Stimulated activated CD4-positive, alpha-beta T cell treated with anti-CD3 and anti-CD28 coated beads, TNF-alpha, amount 100 ng/mL, for 1 hour (primary cell): ENCODE results near the gene SLC17A4.
"Not testable (repeated sequence)": the region's sequence is repeated elsewhere in the genome, so short reads cannot be mapped to it uniquely, and the experiment has no call there.

Source experiments
- DNase-seq, 3 donors: peaks; one replicate each; pipeline ENCODE4 v3.0.0-alpha.2; 2020; ENCODE audit warnings: low read depth in 3 of 3, low spot score in 1 of 3

The SLC17A4 gene

GRCh38 chr6:25754535-25754934 is at the start of gene SLC17A4:
TSS of gene SLC17A4 (plus strand) at chr6:25754742. CDS start at chr6:25761963, 7,221 bp downstream.
- DNase-seq: no peak

DNA sequence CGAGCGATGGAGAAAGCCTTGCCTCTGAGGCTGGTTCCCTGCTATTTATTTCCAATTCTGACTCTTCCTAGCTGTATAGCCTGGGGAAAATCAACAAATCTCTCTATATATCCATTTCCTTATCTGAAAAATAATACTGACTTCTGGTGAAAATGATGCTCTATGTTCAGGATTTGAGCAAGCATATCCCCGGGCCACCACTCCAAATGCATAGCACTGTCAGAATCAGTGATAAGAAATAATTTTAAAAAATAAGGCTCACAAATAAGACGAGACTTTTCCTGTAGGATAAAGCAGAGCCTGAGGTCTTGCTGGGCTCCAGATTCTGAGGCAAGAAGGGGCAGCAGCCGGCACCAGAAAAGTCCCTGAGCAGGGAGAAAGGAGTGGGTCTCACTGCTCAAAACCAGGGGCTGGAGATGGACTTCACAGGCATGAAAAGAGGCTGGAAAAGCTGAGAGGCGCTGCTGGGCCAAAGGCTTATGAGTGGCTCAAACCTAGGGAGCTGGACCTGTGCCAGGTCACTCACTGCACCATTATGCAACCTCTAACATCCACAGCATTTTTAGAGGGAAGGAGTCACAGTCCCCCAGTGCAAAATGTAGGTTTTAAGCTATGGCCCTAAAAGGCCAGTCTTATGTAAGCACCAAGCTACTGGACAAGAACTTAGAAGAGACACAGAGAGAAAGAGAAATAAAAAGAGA is 48.1 kb upstream of the SLC17A4 start:
- no peak for DNase-seq

DNA sequence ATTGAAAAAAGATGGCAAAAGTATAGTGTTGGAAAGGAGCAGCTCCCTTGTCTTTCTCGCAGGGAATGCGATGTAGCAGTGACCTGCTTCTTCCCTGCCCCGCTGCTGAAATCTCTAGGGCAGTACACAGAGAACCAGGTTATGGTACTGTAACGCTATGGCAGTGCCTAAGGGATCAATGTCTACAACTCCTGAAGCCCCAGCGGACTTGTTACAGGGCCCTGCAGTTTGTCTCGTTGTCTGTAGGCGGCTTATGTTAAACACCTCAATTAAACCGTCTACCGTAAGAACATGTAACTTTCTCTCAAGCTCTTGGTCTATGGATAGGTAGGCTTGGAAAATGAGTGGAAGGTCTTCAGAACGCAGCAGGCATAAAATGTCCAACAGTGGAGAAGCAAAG is 44.8 kb upstream of the SLC17A4 start:
- DNase-seq: no peak

DNA sequence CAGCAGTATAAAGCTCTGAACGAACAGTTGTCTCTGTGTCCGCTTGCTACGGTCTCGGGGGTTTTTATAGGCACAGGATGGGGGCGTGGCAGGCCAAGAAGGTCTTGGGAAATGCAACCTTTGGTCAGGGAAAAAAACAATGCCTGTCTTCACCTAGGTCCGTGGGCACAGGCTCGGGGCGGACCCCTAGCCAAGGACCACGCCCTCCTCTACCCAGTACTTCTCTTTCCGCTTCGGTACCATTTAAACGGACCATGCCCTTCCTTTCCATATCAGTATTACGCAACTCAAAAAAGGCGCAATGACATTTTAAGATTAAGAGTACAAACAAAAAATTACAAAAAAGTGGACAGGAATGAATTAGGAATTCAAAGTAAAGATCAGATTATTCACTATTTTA is 44.3 kb upstream of the SLC17A4 start:
- no peak for DNase-seq

DNA sequence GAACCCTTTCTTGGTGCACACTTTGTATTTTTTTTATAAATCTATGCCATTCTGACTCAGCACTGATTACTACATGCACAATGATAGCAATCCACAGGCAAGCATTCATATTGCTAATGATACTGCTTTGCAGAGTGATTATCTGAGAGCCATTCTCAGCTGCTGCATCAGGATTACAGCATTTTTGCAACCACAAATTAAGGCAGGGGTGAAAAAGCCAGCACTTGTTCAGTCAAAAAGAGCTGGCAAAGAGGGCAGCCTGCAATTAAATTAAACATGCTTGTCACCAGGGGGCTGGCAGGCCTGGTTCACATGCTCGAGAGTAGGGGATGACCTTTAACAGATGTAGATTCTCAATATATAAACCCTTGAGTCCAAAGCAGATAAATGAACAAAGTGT is 40.7 kb upstream of the SLC17A4 start:
- no peak for DNase-seq

DNA sequence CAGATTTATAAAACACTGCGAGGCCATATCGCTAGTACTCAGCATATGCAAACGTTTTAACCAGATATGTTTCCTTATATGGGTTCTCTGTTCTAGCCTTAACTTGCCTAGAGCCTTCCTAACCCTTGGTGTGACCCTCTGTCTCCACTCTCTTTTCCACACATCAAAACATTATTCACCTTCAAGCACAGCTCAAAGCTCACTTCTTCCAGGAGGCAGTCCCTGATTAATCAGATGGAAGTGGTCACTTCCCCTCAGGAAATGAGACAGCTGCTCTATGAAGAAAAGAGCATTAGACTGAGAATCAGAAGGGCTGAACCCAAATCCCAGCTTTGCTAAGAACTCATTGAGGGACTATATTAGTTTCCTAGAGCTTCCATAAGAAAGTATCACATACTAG is 39.8 kb upstream of the SLC17A4 start:
- no peak for DNase-seq

GRCh38 chr6:25715794-25716193 is 38.7 kb upstream of the SLC17A4 start:
- no peak for DNase-seq

DNA sequence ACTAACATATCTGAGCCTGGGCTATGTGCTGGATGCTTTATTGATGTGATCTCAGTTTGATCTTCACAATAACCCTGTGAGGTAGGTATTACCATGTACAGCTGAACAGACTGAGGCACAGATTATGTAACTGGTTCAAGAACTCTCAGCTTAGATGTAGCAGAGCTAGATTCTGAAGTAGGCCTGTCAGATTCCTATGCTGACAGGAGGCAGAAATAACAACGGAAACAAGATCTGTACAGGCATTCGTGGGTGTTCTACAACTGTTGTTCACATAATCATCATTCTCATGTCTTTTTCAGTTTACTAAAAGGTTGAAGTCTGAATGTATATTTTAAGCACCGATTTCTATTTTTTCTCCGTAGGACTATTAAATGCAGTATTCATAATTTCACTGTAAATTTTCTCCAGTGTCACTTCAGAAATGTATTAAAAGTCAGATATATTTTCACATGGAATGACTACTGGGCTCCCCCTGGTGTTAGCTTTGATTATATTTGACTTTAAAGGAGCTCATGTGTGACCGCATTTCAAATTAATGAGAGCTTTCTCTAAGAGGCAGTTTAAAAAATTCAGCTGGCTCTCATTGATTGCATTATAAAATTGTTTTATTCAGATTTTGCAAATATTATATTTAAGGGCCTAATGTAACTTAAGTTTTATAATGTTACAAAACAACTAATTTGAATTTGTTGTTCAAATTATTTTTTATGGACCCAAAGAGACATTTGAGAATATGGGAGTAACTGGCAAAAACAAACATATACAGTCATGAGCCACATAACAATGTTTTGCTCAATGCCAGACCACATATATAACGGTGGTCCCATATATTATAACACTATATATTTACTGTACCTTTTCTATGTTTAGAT is 36.4 kb upstream of the SLC17A4 start:
- DNase-seq: no peak

- DNase-seq: no peak
Measured at GRCh38 chr6:25726122-25726911, 28.2 kb upstream of the SLC17A4 start.

DNA sequence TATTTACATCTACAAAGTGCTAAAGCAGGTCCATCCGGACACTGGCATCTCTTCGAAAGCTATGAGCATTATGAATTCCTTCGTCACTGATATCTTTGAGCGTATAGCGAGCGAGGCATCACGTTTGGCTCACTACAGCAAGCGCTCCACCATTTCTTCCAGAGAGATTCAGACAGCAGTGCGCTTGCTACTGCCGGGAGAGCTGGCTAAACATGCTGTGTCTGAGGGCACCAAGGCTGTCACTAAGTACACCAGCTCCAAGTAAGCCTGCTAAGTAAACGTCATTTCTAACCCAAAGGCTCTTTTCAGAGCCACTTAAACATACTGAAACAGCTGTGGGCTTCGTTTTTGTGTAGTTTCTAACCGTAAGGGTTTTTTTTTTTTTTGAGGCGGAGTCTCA is 27.5 kb upstream of the SLC17A4 start:
- DNase-seq: no peak

GRCh38 chr6:25730907-25731306 is 23.6 kb upstream of the SLC17A4 start:
- DNase-seq: no peak

- DNase-seq: no peak
Measured at GRCh38 chr6:25731721-25732120, 22.8 kb upstream of the SLC17A4 start.

DNA sequence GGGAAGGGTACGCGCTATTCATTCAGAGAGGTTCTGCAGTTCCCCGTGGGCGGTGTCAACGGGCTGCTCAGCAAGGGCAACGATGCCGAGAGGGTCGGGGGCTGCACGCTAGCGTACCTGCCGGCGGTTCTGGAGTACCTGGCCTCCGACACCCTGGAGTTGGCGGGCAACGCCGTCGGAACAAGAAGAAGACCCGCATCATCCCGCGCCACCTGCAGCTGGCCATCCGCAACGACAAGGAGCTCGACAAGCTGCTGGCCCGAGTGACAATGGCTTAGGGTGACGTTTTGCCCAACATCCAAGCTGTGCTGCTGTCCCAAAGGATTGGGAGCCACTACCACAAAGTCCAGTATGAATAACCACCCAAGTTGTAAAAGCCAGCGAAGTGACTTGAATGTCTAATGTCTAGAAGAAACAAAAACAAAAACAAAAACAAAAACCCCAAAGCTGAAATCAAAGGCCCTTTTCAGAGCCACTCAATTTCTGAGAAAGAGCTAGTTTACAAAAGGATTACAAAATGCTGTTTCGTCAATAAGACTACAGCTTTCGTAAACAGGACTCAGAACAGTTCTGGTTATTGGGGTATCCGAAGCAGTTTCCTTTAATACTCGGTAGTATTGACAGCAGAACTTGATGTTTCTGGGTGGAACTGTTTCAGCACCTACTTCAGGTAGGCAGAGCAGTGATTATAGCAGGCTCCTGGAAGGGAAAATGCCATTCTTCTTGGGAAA is 21.9 kb upstream of the SLC17A4 start:
- DNase-seq: no peak

- no peak for DNase-seq
Measured at GRCh38 chr6:25735261-25735660, 19.3 kb upstream of the SLC17A4 start.

GRCh38 chr6:25743868-25744267 is 10.7 kb upstream of the SLC17A4 start:
- no peak for DNase-seq

GRCh38 chr6:25745836-25746235 is 8.7 kb upstream of the SLC17A4 start:
- DNase-seq: no peak

- no peak for DNase-seq
Measured at GRCh38 chr6:25746968-25747367, 7.6 kb upstream of the SLC17A4 start.

DNA sequence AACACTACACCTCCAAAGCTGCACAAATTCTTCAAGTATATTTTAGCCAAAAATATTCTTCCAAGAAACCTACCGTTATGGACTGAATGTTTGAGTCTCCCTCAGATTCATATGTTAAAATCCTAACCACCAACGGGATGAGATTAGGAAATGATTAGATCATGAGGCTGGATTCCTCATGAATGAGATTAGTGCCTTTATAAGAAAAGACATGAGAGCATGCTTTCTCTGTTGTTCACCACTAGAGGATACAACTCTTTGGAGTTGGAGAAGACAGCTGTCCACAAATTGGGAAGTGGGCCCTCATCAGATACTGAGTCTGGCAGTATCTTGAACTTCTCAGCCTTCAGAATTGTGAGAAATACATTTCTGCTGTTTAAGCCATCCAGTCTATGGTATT is 7.1 kb upstream of the SLC17A4 start:
- no peak for DNase-seq

- no peak for DNase-seq
Measured at GRCh38 chr6:25748049-25748448, 6.5 kb upstream of the SLC17A4 start.

- not testable (repeated sequence) for DNase-seq
Measured at GRCh38 chr6:25748601-25749517, 5.7 kb upstream of the SLC17A4 start.
